ENCODE measurements around the gene RNF38.

Gene RNF38

GRCh38 chr9:36341936-36342577, 58.0 kb downstream of the RNF38 start:
- no peak overlapping the region for H3K27ac ChIP-seq
- no peak for TF ChIP-seq CTCF (conservative IDR thresholded peaks at IDR 0.05)

- TF ChIP-seq CTCF (conservative IDR thresholded peaks at IDR 0.05): no peak
- no peak overlapping the region for H3K27ac ChIP-seq
Observed at GRCh38 chr9:36337865-36338264, 62.2 kb downstream of the RNF38 start.

- no peak for TF ChIP-seq CTCF (conservative IDR thresholded peaks at IDR 0.05)
Observed at GRCh38 chr9:36337002-36337401, 63.1 kb downstream of the RNF38 start.

GRCh38 chr9:36336131-36336907, 63.8 kb downstream of the RNF38 start:
- H3K27ac ChIP-seq: no peak overlapping the region
- TF ChIP-seq CTCF (conservative IDR thresholded peaks at IDR 0.05): no peak

More at GRCh38 chr9:36337002-36337401, 63.1 kb downstream of the RNF38 start:
- no peak overlapping the region for H3K27ac ChIP-seq

- TF ChIP-seq CTCF (conservative IDR thresholded peaks at IDR 0.05): no peak
- H3K27ac ChIP-seq: no peak overlapping the region
Observed at GRCh38 chr9:36332006-36332405, 68.1 kb downstream of the RNF38 start.

- peak overlapping the region; percentile 49 for H3K27ac ChIP-seq
- peak; percentile 91 for TF ChIP-seq CTCF (conservative IDR thresholded peaks at IDR 0.05)
Observed at GRCh38 chr9:36328798-36329411, 71.2 kb downstream of the RNF38 start.

- no peak for TF ChIP-seq CTCF (conservative IDR thresholded peaks at IDR 0.05)
- no peak overlapping the region for H3K27ac ChIP-seq
Observed at GRCh38 chr9:36325081-36325828, 74.8 kb downstream of the RNF38 start.

Measured in VCaP (cell line).